BJ (cell line): ENCODE data around the gene SAA1. TPM values are rescaled to one million over a fixed set of nuclear protein-coding genes. Genes with fewer than 3 reads are reported as not detected.

Source experiments
- CTCF ChIA-PET: fragments of 350-600 bp; formaldehyde crosslinking; extraction: SDS; loops from one replicate; lab custom pipeline; 2021; ENCODE audit warnings: antibody characterized with exemption, inconsistent platforms; lab: Yijun Ruan, JAX
- POLR2A ChIA-PET: fragments of 300-600 bp; sonication (Branson Sonifier 250); formaldehyde crosslinking; extraction: SDS; loops from one replicate; lab custom pipeline; 2021; ENCODE audit warnings: antibody characterized with exemption; lab: Charles Lee
- DNase-seq: peaks from one replicate; pipeline ENCODE4 v3.0.0-alpha.2; 2011; ENCODE audit warnings: low read depth
- H3K27me3 ChIP-seq: 2 replicates; pipeline ENCODE4 v1.6.0; 2011; ENCODE audit warnings: low read length; ENCODE audit not compliant: control insufficient read depth, insufficient read depth
- H3K36me3 ChIP-seq: 2 replicates; pipeline ENCODE4 v1.5.1; 2011; ENCODE audit warnings: low read length; ENCODE audit not compliant: control insufficient read depth, insufficient read depth
- H3K4me3 ChIP-seq: 2 replicates; pipeline ENCODE4 v1.5.1; 2011; ENCODE audit warnings: low read depth, mild to moderate bottlenecking, control low read depth, low read length
- polyA plus RNA-seq: library from polyadenylated mRNA; depleted of rRNA; stranded (reverse); fragments of >200 nt; gene quantifications from 2 replicates; pipeline ENCODE4 v1.2.3, GENCODE V29; 2011
- TF ChIP-seq, protein P1 (sequence below): IDR thresholded peaks from 2 replicates; pipeline ENCODE4 v1.5.1; 2011; ENCODE audit warnings: low read depth, mild to moderate bottlenecking, control low read depth, inconsistent platforms, low read length, moderate library complexity; ENCODE audit not compliant: insufficient read depth

Gene SAA1
- polyA plus RNA-seq, 1 experiment, result 2.3 TPM

DNA sequence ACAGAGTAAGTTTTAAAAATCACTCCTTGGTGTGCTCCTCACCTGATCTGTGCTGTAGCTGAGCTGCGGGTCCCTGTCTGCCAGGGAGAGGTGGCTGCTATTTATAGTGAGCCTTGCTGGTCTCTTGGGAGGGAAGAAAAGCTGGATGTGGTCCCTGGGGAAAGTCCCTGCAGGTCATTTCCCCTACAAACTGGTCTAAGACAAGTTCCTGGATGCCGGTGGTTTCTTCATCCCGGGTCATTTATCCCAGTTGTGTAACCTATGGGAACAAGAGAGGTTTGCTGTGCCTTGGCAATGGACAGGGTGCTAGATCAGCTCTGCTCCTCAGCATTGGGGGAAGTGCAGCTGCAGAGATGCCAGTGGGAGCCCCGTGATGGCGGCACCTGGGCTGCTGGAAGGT is 17.5 kb upstream of the SAA1 start, which contains the start of gene SAA2:
SAA2 (minus strand) TSS at position 108 of the 400 bp plus-strand sequence. CDS start 657 bp downstream, outside the sequence.
- ChIA-PET POLR2A (no interaction called here), CTCF (interaction anchor here (0.8 kb wide), 1 partner anchor 14 kb away, joined by 3 read pairs; no protein-coding TSS in a partner anchor)
- TF ChIP-seq, protein P1, sequence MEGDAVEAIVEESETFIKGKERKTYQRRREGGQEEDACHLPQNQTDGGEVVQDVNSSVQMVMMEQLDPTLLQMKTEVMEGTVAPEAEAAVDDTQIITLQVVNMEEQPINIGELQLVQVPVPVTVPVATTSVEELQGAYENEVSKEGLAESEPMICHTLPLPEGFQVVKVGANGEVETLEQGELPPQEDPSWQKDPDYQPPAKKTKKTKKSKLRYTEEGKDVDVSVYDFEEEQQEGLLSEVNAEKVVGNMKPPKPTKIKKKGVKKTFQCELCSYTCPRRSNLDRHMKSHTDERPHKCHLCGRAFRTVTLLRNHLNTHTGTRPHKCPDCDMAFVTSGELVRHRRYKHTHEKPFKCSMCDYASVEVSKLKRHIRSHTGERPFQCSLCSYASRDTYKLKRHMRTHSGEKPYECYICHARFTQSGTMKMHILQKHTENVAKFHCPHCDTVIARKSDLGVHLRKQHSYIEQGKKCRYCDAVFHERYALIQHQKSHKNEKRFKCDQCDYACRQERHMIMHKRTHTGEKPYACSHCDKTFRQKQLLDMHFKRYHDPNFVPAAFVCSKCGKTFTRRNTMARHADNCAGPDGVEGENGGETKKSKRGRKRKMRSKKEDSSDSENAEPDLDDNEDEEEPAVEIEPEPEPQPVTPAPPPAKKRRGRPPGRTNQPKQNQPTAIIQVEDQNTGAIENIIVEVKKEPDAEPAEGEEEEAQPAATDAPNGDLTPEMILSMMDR, result no peak
- no peak for DNase-seq
- no peaks in the 10 kb centered on the region for H3K36me3 ChIP-seq
- H3K4me3 ChIP-seq, result no peak within 1 kb of the TSS
- peaks cover 2% of the 10 kb centered on the region for H3K27me3 ChIP-seq

GRCh38 chr11:18253233-18253632 is 12.8 kb upstream of the SAA1 start:
- no peak for DNase-seq
- Histone ChIP-seq H3K36me3 (no peaks in the 10 kb centered on the region), H3K27me3 (peaks cover 2% of the 10 kb centered on the region), H3K4me3 (no peak overlapping the region)
- ChIA-PET POLR2A (interaction anchor here (0.6 kb wide), 1 partner anchor 143 kb away, joined by 3 read pairs; no protein-coding TSS in a partner anchor), CTCF (interaction anchor here (1.7 kb wide), 1 partner anchor 9 kb away, joined by 9 read pairs; no protein-coding TSS in a partner anchor)
- TF ChIP-seq, protein P1, result 0 out of 2 replicates have a peak, but pooled peaks have one; percentile 2

- TF ChIP-seq, protein P1, result no peak
- ChIA-PET POLR2A (no interaction called here), CTCF (interaction anchor here (1.7 kb wide), 1 partner anchor 10 kb away, joined by 9 read pairs; no protein-coding TSS in a partner anchor)
- Histone ChIP-seq H3K4me3 (no peak overlapping the region), H3K27me3 (peaks cover 2% of the 10 kb centered on the region; the same call in 1 of the 2 replicates), H3K36me3 (no peaks in the 10 kb centered on the region)
- DNase-seq, result no peak
Measured at GRCh38 chr11:18253778-18254338, 12.2 kb upstream of the SAA1 start.

GRCh38 chr11:18254781-18255361 is 11.2 kb upstream of the SAA1 start:
- Histone ChIP-seq H3K27me3 (no peaks in the 10 kb centered on the region), H3K4me3 (no peak overlapping the region), H3K36me3 (no peaks in the 10 kb centered on the region)
- ChIA-PET CTCF (interaction anchor here (1.0 kb wide), 1 partner anchor 11 kb away, joined by 4 read pairs; no protein-coding TSS in a partner anchor), POLR2A (no interaction called here)
- DNase-seq, result no peak
- TF ChIP-seq, protein P1, result no peak

DNA sequence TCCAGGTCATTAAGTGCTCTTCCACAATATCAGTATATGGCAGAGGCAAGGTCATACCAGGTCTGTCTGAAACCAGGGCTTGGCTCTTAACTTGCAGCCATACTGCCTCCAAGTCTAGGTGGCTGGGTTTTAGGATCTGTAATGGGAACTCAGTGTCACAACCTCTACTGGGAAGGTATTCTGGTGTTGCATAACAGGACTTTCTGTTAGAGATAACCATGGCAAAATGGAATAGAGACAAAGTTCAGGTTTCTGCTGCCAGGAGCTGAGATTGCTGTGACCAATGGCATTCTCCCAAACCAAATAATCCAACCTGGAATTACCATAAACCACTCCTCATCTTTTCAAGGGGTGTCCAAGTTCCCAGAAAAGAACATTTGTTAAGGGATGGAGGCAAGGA is 6.8 kb upstream of the SAA1 start:
- Histone ChIP-seq H3K27me3 (no peaks in the 10 kb centered on the region), H3K4me3 (no peak overlapping the region), H3K36me3 (no peaks in the 10 kb centered on the region)
- ChIA-PET POLR2A (no interaction called here), CTCF (interaction anchor here (0.6 to 1.1 kb wide), 2 partner anchors 16 kb away, joined by 3 read pairs; no protein-coding TSS in a partner anchor)
- TF ChIP-seq, protein P1, result no peak
- DNase-seq, result no peak
